ENCODE results near the gene CRKL. TPM values are rescaled to one million over a fixed set of nuclear protein-coding genes. Genes with fewer than 3 reads are reported as not detected.

Gene CRKL
- total RNA-seq, 4 donors from 2014 or later: 38.5 to 47.8 (median 42.1) TPM

GRCh38 chr22:20977019-20977418 lies 59.8 kb downstream of the CRKL start:
- TF ChIP-seq POLR2A (IDR thresholded peaks at IDR 0.05): no peak
- TF ChIP-seq, protein P1, sequence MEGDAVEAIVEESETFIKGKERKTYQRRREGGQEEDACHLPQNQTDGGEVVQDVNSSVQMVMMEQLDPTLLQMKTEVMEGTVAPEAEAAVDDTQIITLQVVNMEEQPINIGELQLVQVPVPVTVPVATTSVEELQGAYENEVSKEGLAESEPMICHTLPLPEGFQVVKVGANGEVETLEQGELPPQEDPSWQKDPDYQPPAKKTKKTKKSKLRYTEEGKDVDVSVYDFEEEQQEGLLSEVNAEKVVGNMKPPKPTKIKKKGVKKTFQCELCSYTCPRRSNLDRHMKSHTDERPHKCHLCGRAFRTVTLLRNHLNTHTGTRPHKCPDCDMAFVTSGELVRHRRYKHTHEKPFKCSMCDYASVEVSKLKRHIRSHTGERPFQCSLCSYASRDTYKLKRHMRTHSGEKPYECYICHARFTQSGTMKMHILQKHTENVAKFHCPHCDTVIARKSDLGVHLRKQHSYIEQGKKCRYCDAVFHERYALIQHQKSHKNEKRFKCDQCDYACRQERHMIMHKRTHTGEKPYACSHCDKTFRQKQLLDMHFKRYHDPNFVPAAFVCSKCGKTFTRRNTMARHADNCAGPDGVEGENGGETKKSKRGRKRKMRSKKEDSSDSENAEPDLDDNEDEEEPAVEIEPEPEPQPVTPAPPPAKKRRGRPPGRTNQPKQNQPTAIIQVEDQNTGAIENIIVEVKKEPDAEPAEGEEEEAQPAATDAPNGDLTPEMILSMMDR (IDR thresholded peaks at IDR 0.05): no peak
- H3K9me3 ChIP-seq: no peaks in the 10 kb centered on the region
- no peaks in the 10 kb centered on the region for H3K27me3 ChIP-seq
- H3K36me3 ChIP-seq: no peaks in the 10 kb centered on the region
- 62 to 87% methylated on average over 4 to 10 of the region's 11 CpGs for WGBS, 2 donors
- no peak overlapping the region for H3K4me3 ChIP-seq (replicated peaks in 1 of 3)
- no peak overlapping the region for H3K27ac ChIP-seq
- H3K4me1 ChIP-seq: peaks cover 15 to 16% of the 10 kb centered on the region in 2 donors
- no peak for DNase-seq
- intact Hi-C loops (cut with DNase I): no loop called here

GRCh38 chr22:20977516-20978170 lies 60.4 kb downstream of the CRKL start:
- H3K9me3 ChIP-seq: no peaks in the 10 kb centered on the region
- peaks cover 16 to 17% of the 10 kb centered on the region in 2 donors for H3K4me1 ChIP-seq
- no peak overlapping the region for H3K4me3 ChIP-seq (replicated peaks in 1 of 3)
- no peak overlapping the region for H3K27ac ChIP-seq
- no peaks in the 10 kb centered on the region for H3K36me3 ChIP-seq
- WGBS, 2 donors: 74 to 90% methylated on average over 8 to 12 of the region's 17 CpGs
- no peak for DNase-seq
- H3K27me3 ChIP-seq: no peaks in the 10 kb centered on the region
- no peak for TF ChIP-seq POLR2A (IDR thresholded peaks at IDR 0.05)
- TF ChIP-seq, protein P1 (IDR thresholded peaks at IDR 0.05): no peak
- intact Hi-C loops (cut with DNase I): no loop called here

DNA sequence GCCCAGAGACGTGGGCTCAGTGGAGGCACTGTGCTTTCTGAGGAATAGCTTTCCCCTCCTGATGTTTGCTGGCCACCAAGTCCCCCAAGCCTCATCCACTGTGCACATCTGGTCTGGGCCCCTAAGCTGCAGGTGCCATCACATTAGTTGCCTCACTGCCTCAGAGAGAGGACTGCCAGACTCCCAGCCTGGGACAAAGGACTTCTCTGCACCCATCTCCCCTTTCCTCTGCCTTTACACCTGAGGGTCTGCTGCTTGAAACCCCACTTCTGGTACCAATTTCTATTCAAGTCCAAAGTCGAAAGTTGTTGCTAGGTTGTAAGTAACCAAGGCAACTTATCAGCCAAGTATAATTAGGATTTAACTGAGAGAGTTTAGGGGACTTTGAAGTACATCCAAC lies 61.2 kb downstream of the CRKL start:
- no peaks in the 10 kb centered on the region for H3K9me3 ChIP-seq
- no peaks in the 10 kb centered on the region for H3K36me3 ChIP-seq
- DNase-seq: no peak
- no peak overlapping the region for H3K27ac ChIP-seq
- intact Hi-C loops (cut with DNase I): no loop called here
- H3K27me3 ChIP-seq: no peaks in the 10 kb centered on the region
- H3K4me3 ChIP-seq (replicated peaks in 1 of 3): no peak overlapping the region
- 90 to 93% methylated on average over 2 of the region's 2 CpGs for WGBS, 2 donors
- peaks cover 21 to 23% of the 10 kb centered on the region in 2 donors for H3K4me1 ChIP-seq
- no peak for TF ChIP-seq POLR2A (IDR thresholded peaks at IDR 0.05)

- no peak overlapping the region for H3K4me3 ChIP-seq (replicated peaks in 1 of 3)
- no peak overlapping the region for H3K27ac ChIP-seq
- DNase-seq: peak; percentile 59 to 64
- WGBS, 2 donors: 23 to 35% methylated on average over 5 to 21 of the region's 39 CpGs
- H3K27me3 ChIP-seq: no peaks in the 10 kb centered on the region
- no peaks in the 10 kb centered on the region for H3K36me3 ChIP-seq
- no peaks in the 10 kb centered on the region for H3K9me3 ChIP-seq
- TF ChIP-seq, protein P1 (IDR thresholded peaks at IDR 0.05): no peak
- no peak for TF ChIP-seq POLR2A (IDR thresholded peaks at IDR 0.05)
- H3K4me1 ChIP-seq: peaks cover 21 to 25% of the 10 kb centered on the region in 2 donors
- intact Hi-C loops (cut with DNase I): no loop called here
These were observed 62.1 kb downstream of the CRKL start for GRCh38 chr22:20979243-20979809.

GRCh38 chr22:20979940-20980453 lies 62.8 kb downstream of the CRKL start:
- H3K4me1 ChIP-seq: peaks cover 21 to 25% of the 10 kb centered on the region in 2 donors
- intact Hi-C loops (cut with DNase I): no loop called here
- H3K27me3 ChIP-seq: no peaks in the 10 kb centered on the region
- DNase-seq: no peak
- no peaks in the 10 kb centered on the region for H3K9me3 ChIP-seq
- TF ChIP-seq, protein P1 (IDR thresholded peaks at IDR 0.05): no peak
- TF ChIP-seq POLR2A (IDR thresholded peaks at IDR 0.05): no peak
- no peaks in the 10 kb centered on the region for H3K36me3 ChIP-seq
- WGBS, 2 donors: 40 to 44% methylated on average over 8 to 13 of the region's 13 CpGs
- no peak overlapping the region for H3K27ac ChIP-seq
- H3K4me3 ChIP-seq (replicated peaks in 1 of 3): no peak overlapping the region
